HEK293T (cell line): ENCODE results near the gene RABEPK.

Experiments used
- BHLHE40 ChIP-seq: fragments of 450-650 bp; IDR thresholded peaks from 2 replicates; pipeline ENCODE4 v1.6.1; 2016; ENCODE audit warnings: mild to moderate bottlenecking, moderate library complexity, borderline replicate concordance
- ELF4 ChIP-seq: fragments of 450-650 bp; IDR thresholded peaks from 2 replicates; pipeline ENCODE4 v1.6.1; 2017; ENCODE audit warnings: antibody characterized with exemption
- NFRKB ChIP-seq: fragments of 450-650 bp; IDR thresholded peaks from 2 replicates; pipeline ENCODE4 v1.6.1; 2016; ENCODE audit warnings: mild to moderate bottlenecking, moderate library complexity
- SUZ12 ChIP-seq: fragments of 450-650 bp; IDR thresholded peaks from 2 replicates; pipeline ENCODE4 v1.6.1; 2016; ENCODE audit warnings: mild to moderate bottlenecking
- ZNF384 ChIP-seq: fragments of 450-650 bp; IDR thresholded peaks from 2 replicates; pipeline ENCODE4 v1.6.1; 2016

- no peak for TF ChIP-seq ZNF384
- no peak for TF ChIP-seq SUZ12
- no peak for TF ChIP-seq ELF4
- no peak for TF ChIP-seq NFRKB
- no peak for TF ChIP-seq BHLHE40
Measured at GRCh38 chr9:125156551-125156950, 43.8 kb upstream of the RABEPK start.
